Osteoblast (primary cell): Measurements from ENCODE around the gene NKAIN4. TPM values are rescaled to one million over a fixed set of nuclear protein-coding genes. Genes with fewer than 3 reads are reported as not detected.

ENCODE experiments used
- DNase-seq: peaks from one replicate; pipeline ENCODE4 v3.0.0; 2011; ENCODE audit warnings: low spot score, mixed read lengths; ENCODE audit not compliant: insufficient read length; ENCODE audit errors: missing footprints
- H2AFZ ChIP-seq: 2 replicates; pipeline ENCODE4 v1.6.0; 2011; ENCODE audit warnings: mild to moderate bottlenecking, low read length
- H3K27ac ChIP-seq: 2 replicates; pipeline ENCODE4 v1.5.1; 2011; ENCODE audit warnings: mild to moderate bottlenecking, low read depth, low read length, moderate library complexity
- H3K27me3 ChIP-seq: 2 replicates; pipeline ENCODE4 v1.6.0; 2012; ENCODE audit warnings: mild to moderate bottlenecking, control low read depth, inconsistent platforms, low read length, moderate library complexity; ENCODE audit not compliant: insufficient read depth
- H3K36me3 ChIP-seq: 2 replicates; pipeline ENCODE4 v1.5.1; 2011; ENCODE audit warnings: mild to moderate bottlenecking, low read length, control low read depth, moderate library complexity; ENCODE audit not compliant: insufficient read depth
- H3K4me1 ChIP-seq: 2 replicates; pipeline ENCODE4 v1.5.1; 2011; ENCODE audit warnings: mild to moderate bottlenecking, low read length, control low read depth, moderate library complexity; ENCODE audit not compliant: insufficient read depth
- H3K4me2 ChIP-seq: 2 replicates; pipeline ENCODE4 v1.6.0; 2011; ENCODE audit warnings: mild to moderate bottlenecking, low read length; ENCODE audit not compliant: insufficient read depth
- H3K4me3 ChIP-seq: fragments of 200-600 bp; sonication (generic); 3 replicates; pipeline ENCODE4 v1.5.1; 2012; ENCODE audit warnings: mild to moderate bottlenecking, low read length, inconsistent platforms; ENCODE audit not compliant: insufficient read depth
- H3K79me2 ChIP-seq: 2 replicates; pipeline ENCODE4 v1.6.0; 2012; ENCODE audit warnings: mild to moderate bottlenecking, low read length, control low read depth, inconsistent platforms; ENCODE audit not compliant: insufficient read depth
- H3K9me3 ChIP-seq: 2 replicates; pipeline ENCODE4 v1.5.1; 2011; ENCODE audit warnings: low read depth, low read length, control low read depth
- H4K20me1 ChIP-seq: 2 replicates; pipeline ENCODE4 v1.6.0; 2012; ENCODE audit warnings: mild to moderate bottlenecking, low read length, control low read depth; ENCODE audit not compliant: insufficient read depth
- total RNA-seq: library from RNA; depleted of rRNA; stranded (reverse); fragments of >200 nt; gene quantifications from 2 replicates; pipeline ENCODE4 v1.2.3, GENCODE V29; 2012
- TF ChIP-seq, protein P1 (sequence below): IDR thresholded peaks from 2 replicates; pipeline ENCODE4 v1.5.1; 2011; ENCODE audit warnings: mild to moderate bottlenecking, low read depth, low read length, moderate library complexity; ENCODE audit errors: extremely low read depth

NKAIN4 gene
- total RNA-seq, 1 donor = not detected

- no peaks in the 10 kb centered on the region for H3K36me3 ChIP-seq
- peaks cover 45% of the 10 kb centered on the region for H3K27me3 ChIP-seq
- H3K79me2 ChIP-seq = no peaks in the 10 kb centered on the region
- no peak overlapping the region for H3K4me3 ChIP-seq
- H3K9me3 ChIP-seq = peaks cover 2% of the 10 kb centered on the region
- DNase-seq = no peak
- TF ChIP-seq, protein P1, sequence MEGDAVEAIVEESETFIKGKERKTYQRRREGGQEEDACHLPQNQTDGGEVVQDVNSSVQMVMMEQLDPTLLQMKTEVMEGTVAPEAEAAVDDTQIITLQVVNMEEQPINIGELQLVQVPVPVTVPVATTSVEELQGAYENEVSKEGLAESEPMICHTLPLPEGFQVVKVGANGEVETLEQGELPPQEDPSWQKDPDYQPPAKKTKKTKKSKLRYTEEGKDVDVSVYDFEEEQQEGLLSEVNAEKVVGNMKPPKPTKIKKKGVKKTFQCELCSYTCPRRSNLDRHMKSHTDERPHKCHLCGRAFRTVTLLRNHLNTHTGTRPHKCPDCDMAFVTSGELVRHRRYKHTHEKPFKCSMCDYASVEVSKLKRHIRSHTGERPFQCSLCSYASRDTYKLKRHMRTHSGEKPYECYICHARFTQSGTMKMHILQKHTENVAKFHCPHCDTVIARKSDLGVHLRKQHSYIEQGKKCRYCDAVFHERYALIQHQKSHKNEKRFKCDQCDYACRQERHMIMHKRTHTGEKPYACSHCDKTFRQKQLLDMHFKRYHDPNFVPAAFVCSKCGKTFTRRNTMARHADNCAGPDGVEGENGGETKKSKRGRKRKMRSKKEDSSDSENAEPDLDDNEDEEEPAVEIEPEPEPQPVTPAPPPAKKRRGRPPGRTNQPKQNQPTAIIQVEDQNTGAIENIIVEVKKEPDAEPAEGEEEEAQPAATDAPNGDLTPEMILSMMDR = no peak
- no peaks in the 10 kb centered on the region for H3K4me1 ChIP-seq
- no peak overlapping the region for H3K4me2 ChIP-seq
- H3K27ac ChIP-seq = no peak overlapping the region
- no peak overlapping the region for H2AFZ ChIP-seq
- no peaks in the 10 kb centered on the region for H4K20me1 ChIP-seq
Observed at GRCh38 chr20:63297796-63298572, 43.7 kb upstream of the NKAIN4 start.

- DNase-seq = no peak
- Histone ChIP-seq H3K4me3 (no peak overlapping the region), H3K4me2 (no peak overlapping the region), H3K79me2 (no peaks in the 10 kb centered on the region), H4K20me1 (peaks cover 3% of the 10 kb centered on the region), H3K36me3 (no peaks in the 10 kb centered on the region), H3K27me3 (peaks cover 45% of the 10 kb centered on the region), H3K4me1 (no peaks in the 10 kb centered on the region), H3K9me3 (peaks cover 2% of the 10 kb centered on the region), H2AFZ (no peak overlapping the region), H3K27ac (no peak overlapping the region)
- TF ChIP-seq, protein P1 = no peak
Observed at GRCh38 chr20:63297371-63297781, 43.1 kb upstream of the NKAIN4 start.

DNA sequence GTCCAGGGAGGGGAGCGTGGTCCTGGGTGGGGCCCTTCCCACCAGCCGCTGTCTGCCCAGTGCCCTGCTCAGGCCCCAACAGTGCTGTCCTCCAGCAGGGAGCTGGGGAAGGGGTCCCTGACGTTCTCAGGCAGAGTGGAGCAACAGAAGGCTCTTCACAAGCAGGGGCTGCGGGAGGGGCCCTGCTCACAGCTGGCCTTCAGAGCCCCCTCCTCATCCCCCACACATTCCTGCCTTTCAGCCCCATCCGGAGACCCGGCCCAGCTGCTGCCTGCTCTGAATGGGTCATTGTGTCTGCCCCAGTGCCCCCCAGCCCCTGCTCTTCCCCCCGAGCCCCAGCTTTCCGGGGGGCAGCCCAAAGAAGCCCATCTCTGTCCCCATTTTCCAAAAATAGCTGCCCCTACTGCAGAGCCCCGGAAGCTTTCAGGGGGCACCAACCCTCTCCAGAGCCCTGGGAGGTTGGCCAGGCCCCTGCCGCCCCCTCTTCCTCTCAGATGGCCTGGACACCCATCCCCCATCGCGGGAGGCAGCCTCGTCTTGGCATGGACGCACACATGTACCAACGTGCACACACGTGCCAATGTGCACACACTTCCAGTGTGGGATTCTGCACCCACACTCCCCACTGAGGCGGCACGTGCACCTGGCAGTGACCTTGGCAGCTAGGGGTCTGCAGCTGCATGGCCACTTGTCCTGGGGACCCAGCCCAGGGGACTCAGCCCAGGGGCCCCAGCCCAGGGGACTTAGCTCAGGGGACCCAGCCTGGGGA lies 42.5 kb upstream of the NKAIN4 start:
- Histone ChIP-seq H3K9me3 (peaks cover 2% of the 10 kb centered on the region), H3K4me3 (no peak overlapping the region), H3K4me2 (no peak overlapping the region), H4K20me1 (peaks cover 9% of the 10 kb centered on the region), H3K79me2 (no peaks in the 10 kb centered on the region), H3K27ac (no peak overlapping the region), H2AFZ (no peak overlapping the region), H3K36me3 (no peaks in the 10 kb centered on the region), H3K4me1 (no peaks in the 10 kb centered on the region), H3K27me3 (peaks cover 45% of the 10 kb centered on the region)
- TF ChIP-seq, protein P1 = no peak
- DNase-seq = no peak

DNA sequence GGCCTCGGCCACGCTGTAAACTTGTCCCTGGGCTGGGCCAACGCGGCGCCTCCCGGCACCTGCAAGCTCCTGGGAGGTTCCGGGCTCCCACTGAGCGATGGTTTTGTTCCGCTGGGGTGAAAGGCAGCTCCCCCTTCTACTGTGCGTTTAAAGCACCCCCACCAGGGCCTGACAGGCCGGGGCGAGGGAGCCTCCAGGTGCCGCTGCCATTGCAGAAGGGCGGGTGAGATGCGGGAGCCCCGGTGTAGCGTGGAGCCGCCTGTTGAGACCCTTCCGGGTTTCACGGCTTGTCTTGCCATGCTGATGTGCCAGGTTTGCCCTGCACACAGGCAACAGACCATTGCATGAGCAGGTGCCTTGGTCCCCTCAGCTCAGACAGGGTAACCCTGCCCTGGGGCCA lies 41.6 kb upstream of the NKAIN4 start:
- no peaks in the 10 kb centered on the region for H3K79me2 ChIP-seq

More for the DNA sequence above, 41.6 kb upstream of the NKAIN4 start:
- TF ChIP-seq, protein P1 = no peak
- Histone ChIP-seq H3K4me3 (no peak overlapping the region), H3K27ac (no peak overlapping the region), H2AFZ (no peak overlapping the region), H3K9me3 (no peaks in the 10 kb centered on the region), H4K20me1 (peaks cover 18% of the 10 kb centered on the region), H3K27me3 (peaks cover 45% of the 10 kb centered on the region), H3K4me1 (peaks cover 3% of the 10 kb centered on the region), H3K4me2 (no peak overlapping the region), H3K36me3 (no peaks in the 10 kb centered on the region)
- DNase-seq = no peak
